K562 (cell line): ENCODE measurements around the gene SMC4. TPM values are rescaled to one million over a fixed set of nuclear protein-coding genes. Genes with fewer than 3 reads are reported as not detected.

Experiments used
- ATAC-seq: fragments of 200-7000 bp; cut with Tn5 transposase; 3 replicates; pipeline ENCODE4 v1.9.1; 2020; ENCODE audit warnings: moderate library complexity
- BruUV-seq: library from RNA; stranded (reverse); fragments of 400-500 nt; replicated peaks from 2 replicates; lab custom pipeline; 2021; lab: Mats Ljungman, UMichigan
- CTCF ChIA-PET: fragments of 300-600 bp; formaldehyde crosslinking; extraction: SDS; loops from one replicate; lab custom pipeline; 2021; ENCODE audit warnings: low intra/inter-chr PET ratio; lab: Yijun Ruan, JAX
- POLR2A ChIA-PET: fragments of 300-600, 350-650 bp; sonication (Branson Sonifier 250); formaldehyde crosslinking; extraction: SDS; loops from one replicate; lab custom pipeline; 2021; ENCODE audit warnings: antibody characterized with exemption, inconsistent platforms; lab: Yijun Ruan, JAX
- DNase-seq, 4 experiments: peaks; one replicate each; pipeline versions ENCODE4 v3.0.0 to v3.0.0-alpha.2; 2011 to 2018; ENCODE audit warnings: low spot score in 3 of 4, mixed read lengths in 3 of 4; ENCODE audit errors: extremely low read depth in 1 of 4
- FAIRE-seq: peaks from 2 replicates; lab custom pipeline; 2011; peaks lifted over from hg19 to GRCh38; lab: Jason Lieb, UNC
- H2AFZ ChIP-seq: 2 replicates; pipeline ENCODE4 v1.6.0; 2011; ENCODE audit warnings: low read depth, low read length, control low read depth, inconsistent platforms
- H3K27ac ChIP-seq: fragments of 200-600 bp; 3 replicates; pipeline ENCODE4 v1.8.0; 2011; ENCODE audit warnings: low read depth, mild to moderate bottlenecking, control low read depth, inconsistent platforms, low read length, moderate library complexity, mixed read lengths; ENCODE audit errors: extremely low read depth
- H3K27me3 ChIP-seq, 2 experiments: fragments of 300-600 bp in 1 of 2; 2 replicates in 1 of 2; 3 replicates in 1 of 2; pipeline versions ENCODE4 v1.6.0 to v1.8.0; 2011; ENCODE audit warnings: inconsistent platforms in 2 of 2, low read length in 2 of 2, mild to moderate bottlenecking in 1 of 2, mixed read lengths in 1 of 2, moderate library complexity in 1 of 2; ENCODE audit not compliant: control insufficient read depth in 2 of 2, insufficient read depth in 2 of 2
- H3K36me3 ChIP-seq: fragments of 300-600 bp; 3 replicates; pipeline ENCODE4 v1.8.0; 2011; ENCODE audit warnings: mild to moderate bottlenecking, low read length, inconsistent platforms; ENCODE audit not compliant: control insufficient read depth, insufficient read depth
- H3K4me1 ChIP-seq, 2 experiments: fragments of 200-600 bp in 1 of 2; replicated peaks in 1 of 2; 2 replicates in 1 of 2; 3 replicates in 1 of 2; pipeline versions ENCODE4 v1.5.1 to v1.8.0; 2011; ENCODE audit warnings: inconsistent platforms in 2 of 2, low read length in 2 of 2, mild to moderate bottlenecking in 1 of 2, mixed read lengths in 1 of 2, moderate library complexity in 1 of 2; ENCODE audit not compliant: control insufficient read depth in 2 of 2, insufficient read depth in 2 of 2
- H3K4me2 ChIP-seq: 2 replicates; pipeline ENCODE4 v1.6.1; 2011; ENCODE audit warnings: low read length, control low read depth, inconsistent platforms, mixed read lengths; ENCODE audit not compliant: insufficient read depth
- H3K4me3 ChIP-seq: fragments of 200-600 bp; sonication (generic), shearing (Covaris generic); 2 replicates; pipeline ENCODE4 v1.5.1; 2016; ENCODE audit warnings: control low read depth, inconsistent platforms
- H3K79me2 ChIP-seq: fragments of 200-600 bp; 3 replicates; pipeline ENCODE4 v1.8.0; 2011; ENCODE audit warnings: low read length, inconsistent platforms; ENCODE audit not compliant: control insufficient read depth, insufficient read depth
- H3K9ac ChIP-seq, 2 experiments: 2 replicates each; pipeline versions ENCODE4 v1.6.0 to v1.6.1; 2011; ENCODE audit warnings: low read depth in 2 of 2, low read length in 2 of 2, control low read depth in 1 of 2, inconsistent platforms in 1 of 2, mild to moderate bottlenecking in 1 of 2, mixed read lengths in 1 of 2; ENCODE audit not compliant: insufficient read depth in 1 of 2
- H3K9me1 ChIP-seq: one replicate; pipeline ENCODE4 v1.6.0; 2011; ENCODE audit warnings: inconsistent platforms, mild to moderate bottlenecking, low read length, moderate library complexity; ENCODE audit not compliant: control insufficient read depth, insufficient read depth
- H3K9me3 ChIP-seq: replicated peaks from 2 replicates; pipeline ENCODE4 v1.5.1; 2011; ENCODE audit warnings: low read depth, low read length, inconsistent platforms; ENCODE audit not compliant: control insufficient read depth, insufficient read depth
- H4K20me1 ChIP-seq: replicated peaks from 2 replicates; pipeline ENCODE4 v1.6.1; 2011; ENCODE audit warnings: low read length, inconsistent platforms, mixed read lengths; ENCODE audit not compliant: control insufficient read depth, insufficient read depth
- GABPA ChIP-seq: fragments of 200-800 bp; sonication (Bioruptor generic); conservative IDR thresholded peaks from 2 replicates; pipeline ENCODE4 v1.6.1; 2016; ENCODE audit warnings: low read depth, missing genetic modification characterization, missing compliant biosample characterization
- MAZ ChIP-seq, 2 experiments: fragments of 450-650 bp in 1 of 2; sonication (generic) in 1 of 2; formaldehyde crosslinking; IDR thresholded peaks in 1 of 2; conservative IDR thresholded peaks in 1 of 2; 2 replicates each; pipeline versions ENCODE4 v1.4.0 to v1.5.0; 2020; ENCODE audit warnings: mild to moderate bottlenecking in 1 of 2, missing genetic modification reagents in 1 of 2
- SNRNP70 ChIP-seq: fragments of 200-400 bp; formaldehyde crosslinking; optimal IDR thresholded peaks from 2 replicates; pipeline ENCODE3; 2017; ENCODE audit warnings: low read depth, low read length
- SOX6 ChIP-seq: fragments of 450-650 bp; IDR thresholded peaks from 2 replicates; pipeline ENCODE4 v1.6.1; 2014; ENCODE audit warnings: mild to moderate bottlenecking
- SUPT5H ChIP-seq: fragments of 450-650 bp; IDR thresholded peaks from 2 replicates; pipeline ENCODE4 v1.6.1; 2016
- WGBS: fragments of 100-300 bp; shearing (Covaris generic); methylation state at CpG from one replicate; pipeline ENCODE4 v1.1.6; 2016; ENCODE audit warnings: low coverage, mixed read lengths; ENCODE audit not compliant: insufficient coverage; ENCODE audit errors: missing lambda C conversion rate; 5-methylcytosine and 5-hydroxymethylcytosine counted together
- in situ Hi-C: fragments of 300-500 bp; cut with MboI; formaldehyde crosslinking; loops from 4 replicates; pipeline ENCODE4 v1.15.0; 2018; ENCODE audit warnings: inconsistent platforms, mixed read lengths
- intact Hi-C: fragments of 100-400 bp; cut with micrococcal nuclease; formaldehyde crosslinking; loops from 2 replicates; pipeline ENCODE4 v1.14.2; 2022
- polyA plus RNA-seq, 8 experiments: library from polyadenylated mRNA; depleted of rRNA in 4 of 8; stranded (reverse) in 5 of 8; unstranded in 3 of 8; fragments of >200 nt; fragmentation: Nextera tagmentation in 2 of 8; fragmentation: Illumina TruSeq in 1 of 8; extraction: Ambion mirVana in 2 of 8; extraction: Trizol in 1 of 8; gene quantifications; 2 replicates each; pipeline versions ENCODE4 v1.2.1 to v1.2.3, GENCODE V29; 2011 to 2014; ENCODE audit warnings: inconsistent platforms in 1 of 8, missing spikeins in 1 of 8
- total RNA-seq, 7 experiments: library from RNA; depleted of rRNA in 6 of 7; stranded (reverse); fragments of >200 nt in 6 of 7; fragmentation: Illumina TruSeq in 2 of 7; extraction: Trizol in 2 of 7; gene quantifications; 2 replicates each; pipeline versions ENCODE4 v1.2.1 to v1.2.3, GENCODE V29; 2011 to 2021; ENCODE audit warnings: low replicate concordance in 1 of 7
- TF ChIP-seq, protein P1 (sequence below): fragments of 250-450 bp; sonication (Bioruptor Pico); IDR thresholded peaks from 2 replicates; pipeline ENCODE4 v1.8.0; 2021; ENCODE audit warnings: borderline replicate concordance, mild to moderate bottlenecking, moderate library complexity; ENCODE audit not compliant: poor library complexity, severe bottlenecking

Gene SMC4
- total and polyA plus RNA-seq, 9 of the 15 experiments (the other 6 are each of a cell fraction or from before 2014, with no cell fraction given): 87.9 to 347 (median 176) TPM

DNA sequence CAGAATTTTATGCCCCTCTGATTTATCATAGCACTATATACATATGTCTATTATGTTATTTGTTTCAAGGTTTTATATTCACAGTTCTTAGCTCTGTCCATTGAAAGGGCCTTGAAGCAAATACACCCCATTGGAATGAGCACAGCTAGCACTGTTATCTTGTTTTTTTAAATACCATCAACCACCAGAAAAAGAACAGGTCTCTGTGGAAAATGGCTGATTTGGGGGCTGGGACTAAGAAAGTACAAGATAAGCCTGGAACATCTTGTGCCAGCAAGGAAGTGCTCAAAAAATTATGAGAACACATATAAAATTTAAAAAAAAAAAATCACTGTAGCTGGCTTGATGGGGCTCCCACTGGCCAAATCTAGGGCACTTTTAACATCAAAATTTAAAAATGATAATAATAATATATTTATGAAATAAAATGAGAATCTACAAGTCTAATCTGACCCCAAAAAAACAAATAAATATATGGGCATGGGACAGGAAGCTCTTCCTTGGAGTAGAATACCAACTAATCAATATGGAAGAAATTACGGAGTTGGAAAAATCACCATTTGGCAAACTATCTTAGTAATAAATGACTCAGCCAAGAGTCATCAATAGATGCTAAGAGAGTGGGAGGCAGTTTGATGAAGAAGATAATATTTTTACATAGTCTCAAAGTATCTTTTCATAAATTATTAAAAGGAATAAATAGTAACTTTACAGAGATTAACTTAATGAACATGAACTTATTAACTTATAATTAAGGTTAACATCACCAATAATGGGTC lies 20.9 kb upstream of the SMC4 start:
- TF ChIP-seq SUPT5H: no peak
- TF ChIP-seq, protein P1, sequence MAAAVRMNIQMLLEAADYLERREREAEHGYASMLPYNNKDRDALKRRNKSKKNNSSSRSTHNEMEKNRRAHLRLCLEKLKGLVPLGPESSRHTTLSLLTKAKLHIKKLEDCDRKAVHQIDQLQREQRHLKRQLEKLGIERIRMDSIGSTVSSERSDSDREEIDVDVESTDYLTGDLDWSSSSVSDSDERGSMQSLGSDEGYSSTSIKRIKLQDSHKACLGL (CRISPR knock-in tag): no peak
- TF ChIP-seq SNRNP70: no peak
- TF ChIP-seq SOX6: no peak
- TF ChIP-seq MAZ (CRISPR knock-in tag; conservative IDR thresholded peaks at IDR 0.05 in 1 of 2, IDR thresholded peaks at IDR 0.05 in 1 of 2): no peak
- no peak for TF ChIP-seq GABPA (tag)
- in situ Hi-C loops: no loop called here
- H3K4me3 ChIP-seq: no peak overlapping the region
- no peak overlapping the region for H2AFZ ChIP-seq
- CTCF ChIA-PET: no interaction called here
- H3K4me2 ChIP-seq: no peak overlapping the region
- H3K9ac ChIP-seq: no peak overlapping the region
- H4K20me1 ChIP-seq: no peaks in the 10 kb centered on the region
- H3K27me3 ChIP-seq: no peaks in the 10 kb centered on the region
- H3K4me1 ChIP-seq: no peaks in the 10 kb centered on the region; a peak in 1 of 5 replicates
- POLR2A ChIA-PET: interaction anchor here (0.6 to 0.9 kb wide), 2 partner anchors 21 to 25 kb away, joined by 3 read pairs; no protein-coding TSS in a partner anchor
- FAIRE-seq (no peak), ATAC-seq (no peak), DNase-seq (no peak)
- H3K36me3 ChIP-seq: no peaks in the 10 kb centered on the region
- WGBS: 80% methylated on average over 1 of the region's 1 CpG
- no peaks in the 10 kb centered on the region for H3K9me1 ChIP-seq
- no peaks in the 10 kb centered on the region for H3K9me3 ChIP-seq
- intact Hi-C loops: no loop called here
- H3K79me2 ChIP-seq: no peaks in the 10 kb centered on the region
- BruUV-seq: no TSS peak
- H3K27ac ChIP-seq: no peak overlapping the region
